Esophagus muscularis mucosa (tissue), 4 donors: ENCODE results near the gene SP2. TPM values are rescaled to one million over a fixed set of nuclear protein-coding genes. Genes with fewer than 3 reads are reported as not detected.

Experiments
- DNase-seq: peaks from one replicate; pipeline ENCODE4 v3.0.0-alpha.2; 2017; ENCODE audit errors: extremely low spot score
- H3K27ac ChIP-seq, 4 donors: fragments of 200-600 bp; sonication (generic); replicated peaks in 1 of 4; 1 replicate in 3 of 4; 2 replicates in 1 of 4; pipeline ENCODE4 v1.5.1; 2016 to 2019; ENCODE audit warnings: mild to moderate bottlenecking in 1 of 4
- H3K27me3 ChIP-seq, 4 donors: fragments of 200-600 bp; sonication (generic); one replicate each; pipeline versions ENCODE4 v1.5.1 to v1.6.0; 2016 to 2019
- H3K36me3 ChIP-seq, 4 donors: fragments of 200-600 bp; sonication (generic); one replicate each; pipeline ENCODE4 v1.5.1; 2016 to 2019
- H3K4me1 ChIP-seq, 4 donors: fragments of 200-600 bp; sonication (generic); one replicate each; pipeline ENCODE4 v1.5.1; 2016 to 2019
- H3K4me3 ChIP-seq, 4 donors: fragments of 200-600 bp; sonication (generic); 1 replicate in 2 of 4; 2 replicates in 2 of 4; pipeline ENCODE4 v1.5.1; 2016 to 2019; ENCODE audit warnings: mild to moderate bottlenecking in 4 of 4, moderate library complexity in 1 of 4
- H3K9me3 ChIP-seq, 4 donors: fragments of 200-600 bp; sonication (generic); 1 replicate in 3 of 4; 2 replicates in 1 of 4; pipeline ENCODE4 v1.5.1; 2016 to 2019
- EP300 ChIP-seq: sonication (generic); formaldehyde crosslinking; IDR thresholded peaks from one replicate; pipeline ENCODE4 v1.6.1; 2017; ENCODE audit warnings: antibody characterized with exemption
- POLR2A ChIP-seq: fragments of 450-650 bp; IDR thresholded peaks from one replicate; pipeline ENCODE4 v1.6.1; 2017; ENCODE audit warnings: antibody characterized with exemption, moderate library complexity, mild to moderate bottlenecking, low read depth
- POLR2AphosphoS5 ChIP-seq, 2 donors: sonication (generic); formaldehyde crosslinking; IDR thresholded peaks; one replicate each; pipeline ENCODE4 v1.6.1; 2017; ENCODE audit warnings: antibody characterized with exemption in 2 of 2
- WGBS: methylation state at CpG from one replicate; pipeline ENCODE4 v1.1.5; 2018; 5-methylcytosine and 5-hydroxymethylcytosine counted together
- intact Hi-C: fragments of 100-400 bp; cut with DNase I; formaldehyde crosslinking; loops from one replicate; pipeline ENCODE4 v1.15.1; 2023
- total RNA-seq, 4 donors: library from RNA; depleted of rRNA; stranded (reverse); fragments of >200 nt; gene quantifications; one replicate each; pipeline versions ENCODE4 v1.1.0 to v1.2.1, GENCODE V29; 2016
- TF ChIP-seq, protein P1 (sequence below), 3 experiments: fragments of 200-600 bp in 2 of 3; fragments of 450-650 bp in 1 of 3; sonication (generic) in 2 of 3; IDR thresholded peaks; one replicate each; pipeline ENCODE4 v1.5.1; 2017 to 2019; ENCODE audit warnings: antibody characterized with exemption in 3 of 3, mild to moderate bottlenecking in 2 of 3, moderate library complexity in 1 of 3

The SP2 gene
- total RNA-seq, 4 donors from 2014 or later, result 7.1 to 16.0 (median 9.4) TPM

DNA sequence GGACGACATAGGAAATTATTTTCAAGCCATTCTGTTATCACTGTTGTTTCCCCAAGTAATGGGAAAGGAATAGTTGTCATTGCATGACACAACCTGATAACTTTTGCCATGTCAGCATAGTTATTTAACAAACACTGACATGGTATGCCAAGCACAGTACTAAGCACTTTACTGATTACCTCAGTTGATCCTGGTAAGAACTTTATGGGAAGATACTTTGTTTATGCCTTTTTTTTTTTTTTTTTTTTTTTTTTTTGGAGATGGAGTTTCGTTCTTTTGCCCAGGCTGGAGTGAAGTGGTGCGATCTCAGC is 29.6 kb downstream of the SP2 start:
- Histone ChIP-seq H3K9me3 (no peaks in the 10 kb centered on the region), H3K36me3 (peaks cover 45 to 82% (median 74%) of the 10 kb centered on the region in 4 donors), H3K4me3 (no peak overlapping the region), H3K27ac (no peak overlapping the region), H3K4me1 (peaks cover 0 to 12% (median 6%) of the 10 kb centered on the region in 4 donors), H3K27me3 (no peaks in the 10 kb centered on the region)
- no peak for TF ChIP-seq POLR2AphosphoS5 (IDR thresholded peaks at IDR 0.05)
- TF ChIP-seq POLR2A, result no peak
- TF ChIP-seq, protein P1, sequence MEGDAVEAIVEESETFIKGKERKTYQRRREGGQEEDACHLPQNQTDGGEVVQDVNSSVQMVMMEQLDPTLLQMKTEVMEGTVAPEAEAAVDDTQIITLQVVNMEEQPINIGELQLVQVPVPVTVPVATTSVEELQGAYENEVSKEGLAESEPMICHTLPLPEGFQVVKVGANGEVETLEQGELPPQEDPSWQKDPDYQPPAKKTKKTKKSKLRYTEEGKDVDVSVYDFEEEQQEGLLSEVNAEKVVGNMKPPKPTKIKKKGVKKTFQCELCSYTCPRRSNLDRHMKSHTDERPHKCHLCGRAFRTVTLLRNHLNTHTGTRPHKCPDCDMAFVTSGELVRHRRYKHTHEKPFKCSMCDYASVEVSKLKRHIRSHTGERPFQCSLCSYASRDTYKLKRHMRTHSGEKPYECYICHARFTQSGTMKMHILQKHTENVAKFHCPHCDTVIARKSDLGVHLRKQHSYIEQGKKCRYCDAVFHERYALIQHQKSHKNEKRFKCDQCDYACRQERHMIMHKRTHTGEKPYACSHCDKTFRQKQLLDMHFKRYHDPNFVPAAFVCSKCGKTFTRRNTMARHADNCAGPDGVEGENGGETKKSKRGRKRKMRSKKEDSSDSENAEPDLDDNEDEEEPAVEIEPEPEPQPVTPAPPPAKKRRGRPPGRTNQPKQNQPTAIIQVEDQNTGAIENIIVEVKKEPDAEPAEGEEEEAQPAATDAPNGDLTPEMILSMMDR (IDR thresholded peaks at IDR 0.05), result no peak
- TF ChIP-seq EP300, result no peak
- intact Hi-C loops, result no loop called here
- 94% methylated on average over 3 of the region's 3 CpGs for WGBS
- DNase-seq, result no peak

DNA sequence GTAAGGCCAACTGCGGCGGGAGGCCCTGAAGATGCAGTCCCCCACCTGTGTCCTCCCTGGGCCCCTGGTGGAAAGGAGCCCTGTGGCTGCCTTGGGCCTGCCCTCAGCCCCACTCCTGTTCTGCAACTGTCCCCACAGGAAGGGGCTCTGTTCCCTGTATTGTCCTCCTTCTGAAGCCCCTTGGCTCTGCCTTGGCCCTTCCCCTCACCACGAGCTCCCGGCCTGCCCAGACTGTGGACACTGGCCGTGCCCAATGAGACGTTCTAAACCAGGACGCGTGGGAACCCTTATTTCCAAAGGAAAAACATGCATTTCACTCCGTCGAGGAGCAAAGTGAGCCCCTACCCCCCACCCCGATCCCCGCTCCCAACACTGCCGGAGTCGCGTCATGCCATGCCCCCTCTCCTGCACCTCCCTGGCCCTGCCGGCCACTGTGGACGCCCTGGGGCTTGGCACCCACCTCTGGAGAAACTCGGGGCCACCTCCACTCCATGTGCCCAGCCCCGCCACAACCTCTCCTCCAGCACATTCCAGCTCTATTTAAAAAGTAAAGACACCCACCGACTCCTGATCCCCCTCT is 31.9 kb downstream of the SP2 start:
- TF ChIP-seq, protein P1 (IDR thresholded peaks at IDR 0.05), result no peak
- no peak for TF ChIP-seq POLR2A
- TF ChIP-seq EP300, result no peak
- no peak for TF ChIP-seq POLR2AphosphoS5 (IDR thresholded peaks at IDR 0.05)
- WGBS, result 90% methylated on average over 17 of the region's 20 CpGs
- Histone ChIP-seq H3K4me1 (peaks cover 0 to 12% (median 6%) of the 10 kb centered on the region in 4 donors), H3K27ac (no peak overlapping the region), H3K4me3 (no peak overlapping the region), H3K9me3 (no peaks in the 10 kb centered on the region), H3K27me3 (no peaks in the 10 kb centered on the region), H3K36me3 (peaks cover 44 to 79% (median 71%) of the 10 kb centered on the region in 4 donors)
- intact Hi-C loops, result no loop called here
- no peak for DNase-seq

DNA sequence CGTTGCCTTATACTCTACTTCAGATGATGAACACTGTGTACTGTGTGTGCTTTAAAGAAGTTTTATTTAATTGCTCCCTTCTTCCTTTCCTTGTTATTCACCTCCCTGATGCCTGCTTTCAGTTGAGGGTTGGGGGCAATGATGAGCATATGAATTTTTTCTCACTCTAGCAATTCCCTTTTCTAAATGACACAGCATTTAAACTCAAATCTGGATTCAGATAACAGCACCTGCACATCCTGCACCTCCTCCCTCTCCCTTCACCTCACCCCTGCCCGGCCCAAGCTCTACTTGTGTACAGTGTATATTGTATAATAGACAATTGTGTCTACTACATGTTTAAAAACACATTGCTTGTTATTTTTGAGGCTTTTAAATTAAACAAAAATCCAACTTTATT is 32.4 kb downstream of the SP2 start:
- no peaks in the 10 kb centered on the region for H3K9me3 ChIP-seq
- intact Hi-C loops, result no loop called here
- 82% methylated on average over 2 of the region's 2 CpGs for WGBS
- no peak overlapping the region for H3K27ac ChIP-seq
- no peaks in the 10 kb centered on the region for H3K27me3 ChIP-seq
- H3K36me3 ChIP-seq, result peaks cover 39 to 74% (median 66%) of the 10 kb centered on the region in 4 donors
- H3K4me1 ChIP-seq, result peaks cover 0 to 12% (median 6%) of the 10 kb centered on the region in 4 donors
- no peak for DNase-seq
- no peak overlapping the region for H3K4me3 ChIP-seq
- no peak for TF ChIP-seq POLR2AphosphoS5 (IDR thresholded peaks at IDR 0.05)
- TF ChIP-seq, protein P1 (IDR thresholded peaks at IDR 0.05), result no peak
- TF ChIP-seq POLR2A, result no peak
- no peak for TF ChIP-seq EP300

DNA sequence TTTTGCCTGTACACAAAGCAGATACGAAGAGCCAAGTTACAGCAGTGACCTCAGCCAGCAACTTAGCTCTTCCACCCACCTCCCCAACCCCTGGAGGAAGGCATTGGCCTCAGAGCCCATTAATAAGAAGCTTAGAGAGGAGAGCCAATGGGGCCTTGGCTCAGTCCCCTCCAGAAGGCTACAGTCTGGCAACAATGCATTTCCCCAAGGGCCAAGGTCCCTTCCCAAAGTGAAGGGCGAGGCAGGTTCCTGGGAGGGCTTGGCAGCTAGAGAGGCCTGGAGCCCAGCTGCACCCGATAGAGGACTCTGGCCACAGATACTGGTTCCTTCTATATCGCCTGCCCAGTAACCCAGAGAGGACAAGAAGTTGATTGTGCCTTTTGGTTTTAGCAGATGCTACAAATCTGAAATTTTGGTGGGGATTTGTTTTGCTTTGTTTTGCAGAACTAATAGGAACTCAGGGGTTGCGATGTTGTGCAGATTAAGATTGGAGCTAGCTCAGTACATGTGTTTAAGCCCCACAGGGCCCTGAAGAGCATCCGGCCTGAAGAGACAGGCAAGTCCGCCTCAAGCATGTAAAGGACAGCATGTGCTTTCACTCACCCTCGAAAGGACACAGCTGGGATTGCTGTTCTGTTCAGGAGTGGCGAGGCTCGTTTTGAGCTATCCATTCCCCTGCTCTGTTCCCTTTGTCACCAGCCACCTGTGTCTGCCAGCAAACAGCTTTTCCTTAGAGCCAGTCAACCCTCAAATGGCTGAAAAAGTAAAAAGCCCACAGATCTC is 33.4 kb downstream of the SP2 start:
- no peak for DNase-seq
- TF ChIP-seq EP300, result no peak
- TF ChIP-seq, protein P1 (IDR thresholded peaks at IDR 0.05), result no peak
- no peak for TF ChIP-seq POLR2A
- TF ChIP-seq POLR2AphosphoS5 (IDR thresholded peaks at IDR 0.05), result no peak
- peaks cover 0 to 12% (median 6%) of the 10 kb centered on the region in 4 donors for H3K4me1 ChIP-seq
- peaks cover 38 to 64% (median 57%) of the 10 kb centered on the region in 4 donors for H3K36me3 ChIP-seq
- WGBS, result 66% methylated on average over 10 of the region's 10 CpGs
- intact Hi-C loops, result no loop called here
- no peaks in the 10 kb centered on the region for H3K9me3 ChIP-seq
- no peak overlapping the region for H3K4me3 ChIP-seq
- peak overlapping the region; percentile 1 to 46 (median 20) for H3K27ac ChIP-seq
- H3K27me3 ChIP-seq, result no peaks in the 10 kb centered on the region
